Esophagus squamous epithelium (tissue), 5 donors: ENCODE data around the gene SLC47A1. TPM values are rescaled to one million over a fixed set of nuclear protein-coding genes. Genes with fewer than 3 reads are reported as not detected.

Experiments
- DNase-seq: peaks from one replicate; lab custom pipeline; 2025; lab: John Stamatoyannopoulos, UW
- H3K27ac ChIP-seq, 4 donors: fragments of 200-600 bp; sonication (generic); one replicate each; pipeline ENCODE4 v1.5.1; 2016 to 2019; ENCODE audit warnings: mild to moderate bottlenecking in 1 of 4
- H3K27me3 ChIP-seq, 4 donors: fragments of 200-600 bp; sonication (generic); 1 replicate in 3 of 4; 2 replicates in 1 of 4; pipeline versions ENCODE4 v1.5.1 to v1.6.0; 2017 to 2021; ENCODE audit warnings: antibody characterized with exemption in 1 of 4
- H3K36me3 ChIP-seq, 3 donors: fragments of 200-600 bp; sonication (generic); one replicate each; pipeline ENCODE4 v1.5.1; 2016 to 2019
- H3K4me1 ChIP-seq, 3 donors: fragments of 200-600 bp; sonication (generic); one replicate each; pipeline ENCODE4 v1.5.1; 2017 to 2019
- H3K4me3 ChIP-seq, 4 donors: fragments of 200-600 bp; sonication (generic); 1 replicate in 3 of 4; 2 replicates in 1 of 4; pipeline ENCODE4 v1.5.1; 2016 to 2019; ENCODE audit warnings: mild to moderate bottlenecking in 2 of 4, moderate library complexity in 1 of 4
- H3K9me3 ChIP-seq, 3 donors: fragments of 200-600 bp; sonication (generic); one replicate each; pipeline ENCODE4 v1.5.1; 2016 to 2019
- POLR2A ChIP-seq, 4 donors: fragments of 450-650 bp; IDR thresholded peaks; one replicate each; pipeline ENCODE4 v1.6.1; 2017; ENCODE audit warnings: antibody characterized with exemption in 4 of 4, mild to moderate bottlenecking in 4 of 4, moderate library complexity in 3 of 4
- WGBS, 2 donors: methylation state at CpG; one replicate each; pipeline ENCODE4 v1.1.5; 2018; 5-methylcytosine and 5-hydroxymethylcytosine counted together
- intact Hi-C: fragments of 100-400 bp; cut with DNase I; formaldehyde crosslinking; loops from one replicate; pipeline ENCODE4 v1.15.0; 2022
- total RNA-seq, 4 donors: library from RNA; depleted of rRNA; stranded (reverse); fragments of >200 nt; gene quantifications; one replicate each; pipeline ENCODE4 v1.1.0, GENCODE V29; 2016
- TF ChIP-seq, protein P1 (sequence below), 6 experiments: fragments of 450-650 bp in 4 of 6; fragments of 200-600 bp in 2 of 6; sonication (generic) in 2 of 6; IDR thresholded peaks; one replicate each; pipeline ENCODE4 v1.5.1; 2016 to 2019; ENCODE audit warnings: antibody characterized with exemption in 6 of 6, mild to moderate bottlenecking in 4 of 6, moderate library complexity in 4 of 6
- donor health status: DM: yes; HTN: yes; CAD: no.

The SLC47A1 gene, protein sequence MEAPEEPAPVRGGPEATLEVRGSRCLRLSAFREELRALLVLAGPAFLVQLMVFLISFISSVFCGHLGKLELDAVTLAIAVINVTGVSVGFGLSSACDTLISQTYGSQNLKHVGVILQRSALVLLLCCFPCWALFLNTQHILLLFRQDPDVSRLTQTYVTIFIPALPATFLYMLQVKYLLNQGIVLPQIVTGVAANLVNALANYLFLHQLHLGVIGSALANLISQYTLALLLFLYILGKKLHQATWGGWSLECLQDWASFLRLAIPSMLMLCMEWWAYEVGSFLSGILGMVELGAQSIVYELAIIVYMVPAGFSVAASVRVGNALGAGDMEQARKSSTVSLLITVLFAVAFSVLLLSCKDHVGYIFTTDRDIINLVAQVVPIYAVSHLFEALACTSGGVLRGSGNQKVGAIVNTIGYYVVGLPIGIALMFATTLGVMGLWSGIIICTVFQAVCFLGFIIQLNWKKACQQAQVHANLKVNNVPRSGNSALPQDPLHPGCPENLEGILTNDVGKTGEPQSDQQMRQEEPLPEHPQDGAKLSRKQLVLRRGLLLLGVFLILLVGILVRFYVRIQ
- 1 to 10 TPM; 3.9 to 7.8 (median 7.3) TPM for total RNA-seq

DNA sequence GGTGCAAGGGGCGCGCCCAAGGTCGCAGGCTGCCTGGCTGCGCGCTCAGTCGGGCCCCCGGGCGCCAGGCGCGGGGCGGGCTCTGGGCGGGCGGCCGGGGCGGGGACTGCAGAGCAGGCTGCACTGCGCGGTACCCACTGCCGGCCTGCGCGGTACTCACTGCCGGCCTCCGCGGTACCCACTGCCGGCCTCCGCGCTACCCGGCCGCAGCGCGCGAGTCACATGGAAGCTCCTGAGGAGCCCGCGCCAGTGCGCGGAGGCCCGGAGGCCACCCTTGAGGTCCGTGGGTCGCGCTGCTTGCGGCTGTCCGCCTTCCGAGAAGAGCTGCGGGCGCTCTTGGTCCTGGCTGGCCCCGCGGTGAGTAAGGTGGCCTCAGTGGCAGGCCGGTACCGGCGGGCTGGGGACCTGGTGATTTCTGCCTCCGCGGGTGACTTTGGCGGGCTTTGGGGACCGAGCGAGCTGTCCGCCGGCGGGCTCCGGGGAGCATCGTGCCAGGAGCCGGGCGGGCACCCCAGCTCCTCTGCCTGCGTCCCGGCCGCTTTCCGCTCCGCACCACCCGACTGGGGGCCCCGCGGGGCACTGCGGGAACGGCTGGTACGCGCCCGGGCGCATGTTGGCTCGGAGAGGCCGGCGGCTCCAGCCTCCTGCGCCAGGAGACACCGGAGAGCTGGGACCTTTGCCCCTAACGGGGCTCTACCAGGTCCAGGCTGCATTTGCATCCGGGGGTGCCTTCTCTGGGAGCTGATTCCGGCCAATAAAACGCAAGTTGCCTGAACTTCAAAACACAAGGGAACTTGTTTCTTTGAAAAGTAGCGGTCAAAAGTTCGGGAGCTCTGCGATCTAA, at the start of gene SLC47A1:
TSS of gene SLC47A1 (plus strand) at position 137 of the 844 bp plus-strand sequence. CDS start at position 223, 86 bp downstream.
- Histone ChIP-seq H3K27me3 (peaks cover 0 to 36% (median 0%) of the 10 kb centered on the region in 4 donors), H3K36me3 (no peaks in the 10 kb centered on the region), H3K4me3 (peak within 1 kb of the TSS; percentile 46 to 70 (median 58)), H3K4me1 (peaks cover 8 to 20% (median 12%) of the 10 kb centered on the region in 3 donors), H3K27ac (peak within 1 kb of the TSS in 1 of 4 donors; percentile 48), H3K9me3 (no peaks in the 10 kb centered on the region)
- TF ChIP-seq, protein P1, sequence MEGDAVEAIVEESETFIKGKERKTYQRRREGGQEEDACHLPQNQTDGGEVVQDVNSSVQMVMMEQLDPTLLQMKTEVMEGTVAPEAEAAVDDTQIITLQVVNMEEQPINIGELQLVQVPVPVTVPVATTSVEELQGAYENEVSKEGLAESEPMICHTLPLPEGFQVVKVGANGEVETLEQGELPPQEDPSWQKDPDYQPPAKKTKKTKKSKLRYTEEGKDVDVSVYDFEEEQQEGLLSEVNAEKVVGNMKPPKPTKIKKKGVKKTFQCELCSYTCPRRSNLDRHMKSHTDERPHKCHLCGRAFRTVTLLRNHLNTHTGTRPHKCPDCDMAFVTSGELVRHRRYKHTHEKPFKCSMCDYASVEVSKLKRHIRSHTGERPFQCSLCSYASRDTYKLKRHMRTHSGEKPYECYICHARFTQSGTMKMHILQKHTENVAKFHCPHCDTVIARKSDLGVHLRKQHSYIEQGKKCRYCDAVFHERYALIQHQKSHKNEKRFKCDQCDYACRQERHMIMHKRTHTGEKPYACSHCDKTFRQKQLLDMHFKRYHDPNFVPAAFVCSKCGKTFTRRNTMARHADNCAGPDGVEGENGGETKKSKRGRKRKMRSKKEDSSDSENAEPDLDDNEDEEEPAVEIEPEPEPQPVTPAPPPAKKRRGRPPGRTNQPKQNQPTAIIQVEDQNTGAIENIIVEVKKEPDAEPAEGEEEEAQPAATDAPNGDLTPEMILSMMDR (IDR thresholded peaks at IDR 0.05): no peak
- no peak for TF ChIP-seq POLR2A (IDR thresholded peaks at IDR 0.05)
- no peak for DNase-seq
- intact Hi-C loops: no loop called here
- whole genome bisulfite sequencing, 2 donors: 3% methylated on average over 4 to 30 of the region's 87 CpGs

DNA sequence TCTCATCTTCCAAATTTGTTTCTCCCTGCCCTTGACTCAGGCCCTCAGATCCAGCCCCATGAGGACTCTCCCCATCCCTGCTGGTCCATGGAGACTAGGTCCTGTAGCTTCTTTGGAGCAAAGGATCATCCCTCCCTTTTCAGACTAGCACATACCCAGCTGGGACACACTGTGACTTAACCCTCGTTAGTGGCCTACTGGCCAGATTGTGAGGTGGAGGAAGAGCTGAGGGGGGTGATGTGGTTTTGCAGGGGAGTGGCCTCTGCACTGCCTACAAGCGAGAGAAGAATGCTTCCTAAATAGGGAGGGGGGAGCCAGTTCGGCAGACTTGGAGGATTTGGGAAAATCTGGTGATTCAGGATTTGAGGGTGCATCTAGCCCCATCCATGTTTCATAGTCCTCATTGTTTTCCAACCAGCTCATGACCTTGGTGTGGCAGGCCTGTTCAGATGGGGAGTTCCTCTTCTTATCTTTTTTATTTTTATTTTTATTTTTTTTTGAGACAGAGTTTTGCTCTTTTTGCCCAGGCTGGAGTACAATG, 47.8 kb upstream of the SLC47A1 start:
- Histone ChIP-seq H3K4me1 (peaks cover 16 to 76% (median 35%) of the 10 kb centered on the region in 3 donors), H3K36me3 (no peaks in the 10 kb centered on the region), H3K9me3 (no peaks in the 10 kb centered on the region), H3K4me3 (no peak overlapping the region), H3K27me3 (no peaks in the 10 kb centered on the region), H3K27ac (peak overlapping the region in 2 of 4 donors; percentile 7 to 67)
- intact Hi-C loops: no loop called here
- WGBS, 2 donors: 88 to 93% methylated on average over 2 of the region's 3 CpGs
- TF ChIP-seq POLR2A (IDR thresholded peaks at IDR 0.05): no peak
- TF ChIP-seq, protein P1 (IDR thresholded peaks at IDR 0.05): no peak
- DNase-seq: no peak

DNA sequence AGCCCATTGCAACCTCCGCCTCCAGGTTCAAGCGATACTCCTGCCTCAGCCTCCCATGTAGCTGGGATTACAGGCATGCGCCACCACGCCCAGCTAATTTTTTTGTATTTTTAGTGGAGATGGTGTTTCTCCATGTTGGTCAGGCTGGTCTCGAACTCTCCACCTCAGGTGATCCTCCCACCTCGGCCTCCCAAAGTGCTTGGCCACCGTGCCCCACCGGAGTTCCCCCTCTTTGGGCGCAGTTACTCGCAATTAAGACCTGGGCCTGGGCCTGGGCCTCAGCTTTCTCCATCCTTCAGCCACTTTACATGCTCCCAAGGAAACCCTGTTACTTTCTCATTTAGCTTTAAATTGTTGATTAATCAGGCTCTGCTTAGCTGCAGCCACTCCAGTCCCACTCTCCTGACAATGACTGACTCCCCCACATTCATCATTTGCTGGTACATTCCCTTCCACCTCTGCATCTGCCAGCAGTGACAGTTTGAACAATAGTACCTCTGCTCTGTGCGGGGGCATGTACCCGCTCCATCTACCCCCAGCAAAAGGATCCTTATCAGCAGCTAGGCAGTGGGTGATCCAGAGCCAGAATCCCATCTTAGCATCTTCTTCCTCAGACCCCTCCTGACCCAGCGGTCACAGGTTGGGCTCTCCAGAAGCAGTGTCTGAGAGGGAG, 47.2 kb upstream of the SLC47A1 start:
- H3K4me3 ChIP-seq: no peak overlapping the region
- peaks cover 16 to 76% (median 35%) of the 10 kb centered on the region in 3 donors for H3K4me1 ChIP-seq
- no peaks in the 10 kb centered on the region for H3K9me3 ChIP-seq
- no peaks in the 10 kb centered on the region for H3K36me3 ChIP-seq
- DNase-seq: no peak
- intact Hi-C loops: no loop called here
- 90 to 92% methylated on average over 13 of the region's 13 CpGs for WGBS, 2 donors
- peak overlapping the region in 3 of 4 donors; percentile 46 to 72 (median 67) for H3K27ac ChIP-seq
- H3K27me3 ChIP-seq: no peaks in the 10 kb centered on the region
- TF ChIP-seq, protein P1 (IDR thresholded peaks at IDR 0.05): no peak
- TF ChIP-seq POLR2A (IDR thresholded peaks at IDR 0.05): no peak

DNA sequence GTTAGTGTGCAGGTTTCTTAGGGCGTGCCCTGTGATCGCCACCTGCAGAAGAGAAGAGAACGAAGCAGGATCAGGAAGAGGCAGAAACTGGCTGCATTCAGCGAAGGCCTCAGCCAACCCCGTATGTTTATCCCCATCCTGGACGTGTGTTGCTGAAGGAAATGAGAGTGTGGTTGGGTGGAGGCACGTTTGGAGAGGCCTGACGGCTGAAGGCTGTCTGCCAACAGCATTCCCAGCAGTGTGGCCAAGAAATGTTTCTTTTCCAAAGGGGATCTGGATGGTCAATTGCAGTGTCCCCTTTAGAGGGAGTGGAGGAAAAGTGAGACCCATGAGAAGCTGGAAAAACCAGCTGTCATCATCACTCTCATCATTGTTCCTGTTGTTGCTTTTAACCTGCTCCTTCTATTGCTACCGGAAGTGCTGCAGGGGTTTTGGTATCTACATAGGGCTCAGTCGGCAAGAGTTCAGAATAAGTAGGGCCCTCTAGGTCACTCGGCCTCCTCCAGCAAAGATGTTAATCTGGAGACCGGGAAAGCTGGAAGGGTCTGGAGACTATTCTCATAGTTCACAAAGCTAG, 46.5 kb upstream of the SLC47A1 start:
- intact Hi-C loops: no loop called here
- Histone ChIP-seq H3K4me3 (no peak overlapping the region), H3K4me1 (peaks cover 16 to 81% (median 33%) of the 10 kb centered on the region in 3 donors), H3K36me3 (no peaks in the 10 kb centered on the region), H3K27me3 (no peaks in the 10 kb centered on the region), H3K9me3 (no peaks in the 10 kb centered on the region), H3K27ac (peak overlapping the region in 3 of 4 donors; percentile 46 to 72 (median 67))
- 16 to 19% methylated on average over 10 to 12 of the region's 12 CpGs for WGBS, 2 donors
- TF ChIP-seq POLR2A (IDR thresholded peaks at IDR 0.05): no peak
- TF ChIP-seq, protein P1 (IDR thresholded peaks at IDR 0.05): no peak
- no peak for DNase-seq
